ENCODE results near the gene KANTR. TPM values are rescaled to one million over a fixed set of nuclear protein-coding genes. Genes with fewer than 3 reads are reported as not detected.

The KANTR gene
- polyA plus RNA-seq, 3 donors from 2014 or later: 0.56 to 2.3 TPM; not detected in 1

- peaks cover 10 to 14% of the 10 kb centered on the region in 2 donors for H3K4me1 Mint-ChIP-seq
- H3K27me3 Mint-ChIP-seq (ENCODE audit: low read depth in 3 of 3): peaks cover 2 to 9% (median 4%) of the 10 kb centered on the region in 3 donors
- peak overlapping the region in 2 of 6 donors; percentile 51 to 61 for H3K27ac Mint-ChIP-seq
- no peaks in the 10 kb centered on the region for H3K36me3 Mint-ChIP-seq
- H3K4me3 Mint-ChIP-seq: peak overlapping the region in 2 of 5 donors; percentile 9 to 48
- H3K9me3 Mint-ChIP-seq: no peaks in the 10 kb centered on the region
- no peak for DNase-seq
Observed at GRCh38 chrX:53073115-53073586, 20.8 kb upstream of the KANTR start.

DNA sequence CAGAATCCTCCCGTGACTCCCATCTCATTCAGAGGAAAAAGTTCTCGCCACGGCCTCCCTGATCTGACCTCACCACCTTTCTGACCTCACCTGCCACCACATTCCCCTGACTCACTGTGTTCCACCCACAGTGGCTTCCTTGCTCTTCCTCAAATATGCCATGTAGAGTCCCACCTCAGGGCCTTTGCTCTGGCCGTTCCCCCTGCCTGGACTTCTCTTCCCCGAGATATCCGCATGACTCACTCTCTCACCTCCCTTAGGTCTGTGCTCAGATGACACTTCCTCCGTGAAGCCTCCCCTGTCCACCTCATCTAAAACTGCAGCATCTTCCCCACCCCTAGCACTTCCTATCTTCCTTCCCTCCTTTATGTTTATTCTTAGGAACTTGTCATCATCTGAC is 18.9 kb upstream of the KANTR start:
- Mint-ChIP-seq H3K4me3 (no peak overlapping the region), H3K36me3 (no peaks in the 10 kb centered on the region), H3K4me1 (peaks cover 10 to 14% of the 10 kb centered on the region in 2 donors), H3K27ac (peak overlapping the region in 2 of 6 donors; percentile 1 to 16), H3K27me3 (ENCODE audit: low read depth in 3 of 3) (peaks cover 2 to 9% (median 4%) of the 10 kb centered on the region in 3 donors), H3K9me3 (no peaks in the 10 kb centered on the region)
- DNase-seq: peak in 1 of 3 donors; percentile 5

DNA sequence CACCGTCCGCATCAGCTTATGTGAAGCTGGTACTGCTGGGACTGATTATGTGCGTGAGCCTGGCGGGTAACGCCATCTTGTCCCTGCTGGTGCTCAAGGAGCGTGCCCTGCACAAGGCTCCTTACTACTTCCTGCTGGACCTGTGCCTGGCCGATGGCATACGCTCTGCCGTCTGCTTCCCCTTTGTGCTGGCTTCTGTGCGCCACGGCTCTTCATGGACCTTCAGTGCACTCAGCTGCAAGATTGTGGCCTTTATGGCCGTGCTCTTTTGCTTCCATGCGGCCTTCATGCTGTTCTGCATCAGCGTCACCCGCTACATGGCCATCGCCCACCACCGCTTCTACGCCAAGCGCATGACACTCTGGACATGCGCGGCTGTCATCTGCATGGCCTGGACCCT is 17.3 kb upstream of the KANTR start:
- Mint-ChIP-seq H3K4me1 (peaks cover 16 to 17% of the 10 kb centered on the region in 2 donors), H3K27ac (peak overlapping the region in 2 of 6 donors; percentile 20 to 22), H3K4me3 (no peak overlapping the region), H3K36me3 (no peaks in the 10 kb centered on the region), H3K9me3 (no peaks in the 10 kb centered on the region), H3K27me3 (ENCODE audit: low read depth in 3 of 3) (peaks cover 4 to 17% (median 8%) of the 10 kb centered on the region in 3 donors)
- no peak for DNase-seq

- H3K4me1 Mint-ChIP-seq: peaks cover 8 to 11% of the 10 kb centered on the region in 2 donors
- H3K27me3 Mint-ChIP-seq (ENCODE audit: low read depth in 3 of 3): peaks cover 10 to 16% (median 13%) of the 10 kb centered on the region in 3 donors
- H3K27ac Mint-ChIP-seq: peak overlapping the region in 1 of 6 donors; percentile 20
Observed at GRCh38 chrX:53077207-53078197, 16.4 kb upstream of the KANTR start.

DNA sequence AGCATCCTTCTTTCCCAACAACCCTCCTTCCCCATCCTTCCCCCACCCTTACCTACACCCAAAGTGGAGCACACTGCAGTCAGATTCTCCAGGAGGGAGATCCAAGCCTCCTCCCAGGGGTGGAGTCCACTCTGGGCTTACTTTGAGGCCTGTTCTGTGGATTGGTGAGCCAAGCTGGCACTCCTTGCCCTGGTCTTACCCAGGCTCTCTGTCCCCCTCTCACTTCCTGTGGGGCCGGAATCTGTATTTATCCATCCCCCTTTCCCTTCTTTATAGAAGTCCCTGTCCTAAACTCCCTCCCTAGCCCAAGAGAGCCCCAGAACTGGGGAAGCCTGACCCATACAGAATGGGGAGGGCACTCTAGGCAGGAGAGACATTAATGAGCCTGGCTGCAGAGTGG is 15.0 kb upstream of the KANTR start:
- no peak for DNase-seq
- no peak overlapping the region for H3K4me3 Mint-ChIP-seq
- peaks cover 15 to 24% (median 18%) of the 10 kb centered on the region in 3 donors for H3K27me3 Mint-ChIP-seq (ENCODE audit: low read depth in 3 of 3)
- H3K36me3 Mint-ChIP-seq: no peaks in the 10 kb centered on the region
- peaks cover 19 to 23% of the 10 kb centered on the region in 2 donors for H3K4me1 Mint-ChIP-seq
- H3K27ac Mint-ChIP-seq: peak overlapping the region in 4 of 6 donors; percentile 22 to 94 (median 36)
- no peaks in the 10 kb centered on the region for H3K9me3 Mint-ChIP-seq

More at GRCh38 chrX:53077207-53078197, 16.4 kb upstream of the KANTR start:
- H3K4me3 Mint-ChIP-seq: no peak overlapping the region
- peak in 1 of 3 donors; percentile 8 for DNase-seq
- no peaks in the 10 kb centered on the region for H3K36me3 Mint-ChIP-seq
- H3K9me3 Mint-ChIP-seq: no peaks in the 10 kb centered on the region

DNA sequence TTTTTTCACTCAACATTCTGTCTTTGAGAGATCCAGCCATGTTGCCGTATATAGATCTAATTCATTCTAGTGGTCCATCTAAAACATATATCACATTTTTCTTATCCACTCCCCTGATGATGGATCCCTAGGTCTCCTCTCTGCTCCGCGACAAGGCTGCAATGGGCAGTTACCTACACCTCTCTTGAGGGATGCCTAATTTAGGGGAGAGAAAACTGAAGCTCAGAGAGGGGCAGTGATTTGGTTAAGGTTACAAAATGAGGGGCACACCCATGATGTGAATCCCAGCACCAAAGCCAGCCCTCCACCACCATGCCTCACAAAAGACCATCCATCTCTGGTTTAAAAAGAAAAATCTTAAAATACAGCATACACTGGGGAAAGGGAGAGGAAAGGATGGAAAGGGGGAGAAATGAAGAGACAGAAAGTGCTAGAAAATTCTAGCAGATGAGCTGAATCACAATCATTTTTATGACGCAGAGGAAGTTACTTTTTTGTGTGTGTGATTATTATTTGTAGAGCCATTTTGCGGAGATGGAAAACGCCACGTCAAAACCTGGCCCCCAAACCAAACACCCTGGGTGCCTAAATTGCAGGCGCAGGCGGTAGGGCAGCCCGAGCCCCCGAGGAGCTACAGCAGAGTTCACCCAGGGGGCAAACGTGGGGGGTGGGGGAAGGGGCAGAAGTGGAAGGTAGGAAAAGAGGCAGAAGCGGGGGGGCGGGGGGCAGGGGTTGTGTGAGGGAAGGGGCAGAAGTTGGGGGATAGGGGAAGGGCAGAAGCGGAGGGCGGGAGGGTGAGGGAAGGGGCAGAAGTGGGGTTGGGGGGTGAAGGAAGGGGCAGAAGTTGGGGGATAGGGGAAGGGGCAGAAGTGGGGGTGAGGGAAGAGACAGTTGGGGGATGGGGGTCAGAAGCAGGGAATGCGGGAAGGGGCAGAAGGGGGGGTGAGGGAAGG is 13.0 kb upstream of the KANTR start:
- Mint-ChIP-seq H3K9me3 (no peaks in the 10 kb centered on the region), H3K27me3 (ENCODE audit: low read depth in 3 of 3) (peaks cover 18 to 31% (median 29%) of the 10 kb centered on the region in 3 donors), H3K36me3 (peaks cover 4 to 8% (median 4%) of the 10 kb centered on the region in 3 donors), H3K27ac (peak overlapping the region; percentile 83 to 96 (median 94)), H3K4me1 (peaks cover 19 to 25% of the 10 kb centered on the region in 2 donors), H3K4me3 (peak overlapping the region; percentile 73 to 85 (median 84))
- DNase-seq: peak; percentile 53 to 64 (median 54)

DNA sequence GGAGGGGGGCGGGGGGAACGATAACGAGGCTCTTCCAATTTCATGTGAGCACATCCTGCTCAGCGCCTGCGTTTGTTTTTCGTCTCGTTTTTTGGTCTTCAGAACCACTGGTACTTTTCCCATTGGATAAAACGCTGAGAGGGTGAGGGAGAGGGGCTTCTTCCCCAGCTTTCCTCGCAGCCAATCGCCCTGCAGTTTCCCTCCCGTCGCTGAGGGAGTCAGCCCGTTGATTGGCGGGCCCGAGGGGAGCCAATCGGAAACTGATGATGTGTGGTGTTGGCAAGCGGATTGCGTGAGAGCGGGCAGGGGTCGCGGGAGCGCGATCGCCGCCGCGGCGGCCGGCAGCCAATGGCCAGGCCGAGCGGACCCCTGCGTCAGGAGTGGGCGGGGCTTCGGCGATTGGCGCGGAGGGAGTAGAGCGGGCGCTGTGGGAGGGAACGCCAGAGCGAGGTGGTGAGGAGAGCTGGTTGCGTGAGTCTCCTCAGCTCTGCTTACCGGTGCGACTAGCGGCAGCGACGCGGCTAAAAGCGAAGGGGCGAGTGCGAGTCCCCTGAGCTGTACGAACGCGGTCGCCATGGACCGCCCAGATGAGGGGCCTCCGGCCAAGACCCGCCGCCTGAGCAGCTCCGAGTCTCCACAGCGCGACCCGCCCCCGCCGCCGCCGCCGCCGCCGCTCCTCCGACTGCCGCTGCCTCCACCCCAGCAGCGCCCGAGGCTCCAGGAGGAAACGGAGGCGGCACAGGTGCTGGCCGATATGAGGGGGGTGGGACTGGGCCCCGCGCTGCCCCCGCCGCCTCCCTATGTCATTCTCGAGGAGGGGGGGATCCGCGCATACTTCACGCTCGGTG is 11.8 kb upstream of the KANTR start, which contains the start of gene TSPYL2:
TSPYL2 (plus strand) TSS at position 443 of the 848 bp plus-strand sequence; CDS start at position 575, 132 bp downstream.
- Mint-ChIP-seq H3K4me1 (peaks cover 19 to 26% of the 10 kb centered on the region in 2 donors), H3K27ac (peak within 1 kb of the TSS; percentile 93 to 98 (median 96)), H3K9me3 (no peaks in the 10 kb centered on the region)

GRCh38 chrX:53082773-53083616 is 10.9 kb upstream of the KANTR start:
- peaks cover 27 to 41% (median 38%) of the 10 kb centered on the region in 3 donors for H3K27me3 Mint-ChIP-seq (ENCODE audit: low read depth in 3 of 3)
- peak overlapping the region; percentile 17 to 97 (median 85) for H3K27ac Mint-ChIP-seq
- H3K4me3 Mint-ChIP-seq: peak overlapping the region; percentile 87 to 95 (median 91)
- peaks cover 7 to 11% (median 8%) of the 10 kb centered on the region in 3 donors for H3K36me3 Mint-ChIP-seq
- H3K9me3 Mint-ChIP-seq: no peaks in the 10 kb centered on the region
- peaks cover 19 to 28% of the 10 kb centered on the region in 2 donors for H3K4me1 Mint-ChIP-seq
- DNase-seq: no peak

More for the DNA sequence above, 11.8 kb upstream of the KANTR start, which contains the start of gene TSPYL2:
- peak within 1 kb of the TSS; percentile 87 to 95 (median 91) for H3K4me3 Mint-ChIP-seq
- DNase-seq: peak; percentile 91 to 95 (median 92)
- H3K27me3 Mint-ChIP-seq (ENCODE audit: low read depth in 3 of 3): peaks cover 24 to 35% (median 35%) of the 10 kb centered on the region in 3 donors
- peaks cover 7 to 11% (median 8%) of the 10 kb centered on the region in 3 donors for H3K36me3 Mint-ChIP-seq

- peak in 1 of 3 donors; percentile 27 for DNase-seq
- peak overlapping the region in 3 of 5 donors; percentile 87 to 91 (median 91) for H3K4me3 Mint-ChIP-seq
- no peaks in the 10 kb centered on the region for H3K9me3 Mint-ChIP-seq
- peaks cover 7 to 11% (median 8%) of the 10 kb centered on the region in 3 donors for H3K36me3 Mint-ChIP-seq
- H3K4me1 Mint-ChIP-seq: peaks cover 27 to 36% of the 10 kb centered on the region in 2 donors
- peak overlapping the region in 4 of 6 donors; percentile 26 to 97 (median 40) for H3K27ac Mint-ChIP-seq
- H3K27me3 Mint-ChIP-seq (ENCODE audit: low read depth in 3 of 3): peaks cover 33 to 51% (median 40%) of the 10 kb centered on the region in 3 donors
Observed at GRCh38 chrX:53084043-53084570, 9.8 kb upstream of the KANTR start.

DNA sequence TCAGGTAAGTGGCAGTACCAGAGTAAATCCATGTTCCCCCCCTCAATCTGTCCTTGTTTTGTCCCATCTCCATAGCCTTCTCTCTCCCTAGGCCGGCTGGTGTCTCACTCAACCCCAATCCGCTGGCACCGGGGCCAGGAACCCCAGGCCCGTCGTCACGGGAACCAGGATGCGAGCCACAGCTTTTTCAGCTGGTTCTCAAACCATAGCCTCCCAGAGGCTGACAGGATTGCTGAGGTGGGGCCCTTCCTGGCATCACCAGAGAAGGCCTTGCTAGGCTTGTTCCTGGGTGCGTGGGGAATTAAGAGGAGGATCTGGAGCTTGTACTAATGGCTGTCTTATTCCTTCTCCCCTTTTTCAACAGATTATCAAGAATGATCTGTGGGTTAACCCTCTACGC is 9.1 kb upstream of the KANTR start:
- Mint-ChIP-seq H3K27ac (peak overlapping the region in 5 of 6 donors; percentile 3 to 97 (median 54)), H3K4me1 (peaks cover 31 to 38% of the 10 kb centered on the region in 2 donors), H3K36me3 (peaks cover 7 to 11% (median 8%) of the 10 kb centered on the region in 3 donors), H3K9me3 (no peaks in the 10 kb centered on the region), H3K27me3 (ENCODE audit: low read depth in 3 of 3) (peaks cover 33 to 52% (median 40%) of the 10 kb centered on the region in 3 donors), H3K4me3 (no peak overlapping the region)
- peak in 1 of 3 donors; percentile 5 for DNase-seq

- peaks cover 7 to 11% (median 8%) of the 10 kb centered on the region in 3 donors for H3K36me3 Mint-ChIP-seq
- H3K9me3 Mint-ChIP-seq: no peaks in the 10 kb centered on the region
- peak overlapping the region; percentile 52 to 88 (median 83) for H3K27ac Mint-ChIP-seq
- peak; percentile 48 to 62 (median 50) for DNase-seq
- peak overlapping the region in 2 of 5 donors; percentile 5 to 28 for H3K4me3 Mint-ChIP-seq
- H3K27me3 Mint-ChIP-seq (ENCODE audit: low read depth in 3 of 3): peaks cover 33 to 46% (median 38%) of the 10 kb centered on the region in 3 donors
- peaks cover 29 to 34% of the 10 kb centered on the region in 2 donors for H3K4me1 Mint-ChIP-seq
Observed at GRCh38 chrX:53085661-53086229, 8.2 kb upstream of the KANTR start.
